Endothelial cell of umbilical vein (primary cell): ENCODE data around the gene ATXN3. TPM values are rescaled to one million over a fixed set of nuclear protein-coding genes. Genes with fewer than 3 reads are reported as not detected.

Source experiments
- BruUV-seq: library from RNA; stranded (reverse); fragments of 400-500 nt; replicated peaks from 2 replicates; lab custom pipeline; 2021; lab: Mats Ljungman, UMichigan
- CTCF ChIA-PET: fragments of 300-600, 350-600 bp; sonication (Branson Sonifier 250); formaldehyde crosslinking; loops from one replicate; lab custom pipeline; 2021; ENCODE audit warnings: antibody characterized with exemption, inconsistent platforms; lab: Charles Lee
- POLR2A ChIA-PET: fragments of 300-600, 350-600 bp; sonication (Branson Sonifier 250); formaldehyde crosslinking; loops from one replicate; lab custom pipeline; 2021; ENCODE audit warnings: antibody characterized with exemption, inconsistent platforms; lab: Charles Lee
- DNase-seq: peaks from one replicate; pipeline ENCODE4 v3.0.0-alpha.2; 2011; ENCODE audit warnings: low read depth, low spot score
- FAIRE-seq: peaks from 2 replicates; lab custom pipeline; 2011; peaks lifted over from hg19 to GRCh38; lab: Jason Lieb, UNC
- H2AFZ ChIP-seq: 2 replicates; pipeline ENCODE4 v1.6.0; 2012; ENCODE audit warnings: low read depth, low read length, control low read depth, inconsistent platforms
- H3K27ac ChIP-seq: 2 replicates; pipeline ENCODE4 v1.5.1; 2011; ENCODE audit warnings: low read depth, mild to moderate bottlenecking, control low read depth, low read length, moderate library complexity; ENCODE audit not compliant: insufficient read depth
- H3K27me3 ChIP-seq, 2 experiments: 2 replicates each; pipeline versions ENCODE4 v1.6.0 to v1.6.1; 2011; ENCODE audit warnings: low read length in 2 of 2, mixed read lengths in 1 of 2; ENCODE audit not compliant: control insufficient read depth in 2 of 2, insufficient read depth in 2 of 2
- H3K36me3 ChIP-seq, 2 experiments: 2 replicates in 1 of 2; 3 replicates in 1 of 2; pipeline ENCODE4 v1.5.1; 2011; ENCODE audit warnings: low read length in 2 of 2, mild to moderate bottlenecking in 1 of 2, moderate library complexity in 1 of 2; ENCODE audit not compliant: control insufficient read depth in 2 of 2, insufficient read depth in 2 of 2; ENCODE audit errors: extremely low read depth in 1 of 2
- H3K4me1 ChIP-seq: 3 replicates; pipeline ENCODE4 v1.5.1; 2011; ENCODE audit warnings: mild to moderate bottlenecking, low read length; ENCODE audit not compliant: control insufficient read depth, insufficient read depth; ENCODE audit errors: extremely low read depth
- H3K4me2 ChIP-seq: 2 replicates; pipeline ENCODE4 v1.6.1; 2011; ENCODE audit warnings: low read length, control low read depth, mixed read lengths; ENCODE audit not compliant: insufficient read depth
- H3K4me3 ChIP-seq, 3 experiments: fragments of 200-600 bp in 1 of 3; sonication (generic), shearing (Covaris generic) in 1 of 3; replicated peaks in 1 of 3; 2 replicates each; pipeline ENCODE4 v1.5.1; 2011 to 2016; ENCODE audit warnings: control low read depth in 3 of 3, low read length in 3 of 3, mild to moderate bottlenecking in 2 of 3, inconsistent platforms in 1 of 3, low read depth in 1 of 3, moderate library complexity in 1 of 3; ENCODE audit not compliant: insufficient read depth in 1 of 3
- H3K79me2 ChIP-seq: 2 replicates; pipeline ENCODE4 v1.6.0; 2012; ENCODE audit warnings: low read length, inconsistent platforms; ENCODE audit not compliant: control insufficient read depth, insufficient read depth
- H3K9ac ChIP-seq: replicated peaks from 2 replicates; pipeline ENCODE3; 2011; ENCODE audit warnings: low read length, control low read depth; ENCODE audit not compliant: insufficient read depth; ENCODE audit errors: extremely low read depth
- H3K9me1 ChIP-seq: replicated peaks from 3 replicates; pipeline ENCODE4 v1.6.0; 2011; ENCODE audit warnings: mild to moderate bottlenecking, low read length; ENCODE audit not compliant: control insufficient read depth, insufficient read depth; ENCODE audit errors: extremely low read depth
- H3K9me3 ChIP-seq: replicated peaks from 2 replicates; pipeline ENCODE4 v1.5.1; 2012; ENCODE audit warnings: low read length, inconsistent platforms; ENCODE audit not compliant: control insufficient read depth, insufficient read depth
- H4K20me1 ChIP-seq: replicated peaks from 2 replicates; pipeline ENCODE3; 2011; ENCODE audit warnings: mild to moderate bottlenecking, low read length; ENCODE audit not compliant: control insufficient read depth, insufficient read depth; ENCODE audit errors: extremely low read depth
- EZH2 ChIP-seq: IDR thresholded peaks from 2 replicates; pipeline ENCODE4 v1.6.1; 2012; ENCODE audit warnings: borderline replicate concordance, low read depth, mild to moderate bottlenecking, moderate library complexity, low read length, inconsistent platforms; ENCODE audit not compliant: severe bottlenecking
- FOS ChIP-seq: IDR thresholded peaks from 2 replicates; pipeline ENCODE4 v1.6.1; 2011; ENCODE audit warnings: mild to moderate bottlenecking, low read length, moderate library complexity, borderline replicate concordance; ENCODE audit not compliant: insufficient read depth
- GATA2 ChIP-seq: IDR thresholded peaks from 2 replicates; pipeline ENCODE4 v1.7.0; 2011; ENCODE audit warnings: low read depth, mild to moderate bottlenecking, moderate library complexity, mixed read lengths, low read length; ENCODE audit not compliant: insufficient read length, insufficient read depth
- JUN ChIP-seq: IDR thresholded peaks from 2 replicates; pipeline ENCODE4 v1.6.1; 2011; ENCODE audit warnings: borderline replicate concordance, low read depth; ENCODE audit not compliant: insufficient read length, insufficient read depth
- MYC ChIP-seq: IDR thresholded peaks from one replicate; pipeline ENCODE4 v1.6.1; 2011; ENCODE audit warnings: mild to moderate bottlenecking, low read depth, low read length
- POLR2A ChIP-seq: IDR thresholded peaks from 2 replicates; pipeline ENCODE4 v1.6.1; 2012; ENCODE audit warnings: low read depth, mild to moderate bottlenecking, control low read depth, low read length
- POLR2AphosphoS5 ChIP-seq: IDR thresholded peaks from 2 replicates; pipeline ENCODE4 v1.6.1; 2012; ENCODE audit warnings: low read depth, mild to moderate bottlenecking, control low read depth, low read length, moderate library complexity; ENCODE audit not compliant: insufficient read depth
- dilution Hi-C: fragments of 300-500 bp; cut with MboI; formaldehyde crosslinking; loops from one replicate; pipeline ENCODE4 v1.15.0; 2019; ENCODE audit warnings: low sequenced_read_pairs; ENCODE audit not compliant: extremely low pct_ligation_motif_present
- intact Hi-C: fragments of 100-400 bp; cut with micrococcal nuclease; formaldehyde crosslinking; loops from one replicate; pipeline ENCODE4 v1.10.0; 2022
- polyA plus RNA-seq, 4 experiments: library from polyadenylated mRNA; depleted of rRNA in 3 of 4; stranded (reverse) in 3 of 4; unstranded in 1 of 4; fragments of >200 nt; gene quantifications; 2 replicates each; pipeline versions ENCODE4 v1.2.1 to v1.2.3, GENCODE V29; 2011 to 2012; ENCODE audit warnings: missing spikeins in 1 of 4
- total RNA-seq: library from RNA; stranded (reverse); gene quantifications from 2 replicates; pipeline ENCODE4 v1.2.3, GENCODE V29; 2021
- TF ChIP-seq, protein P1 (sequence below), 2 donors: IDR thresholded peaks; 1 replicate in 1 of 2; 2 replicates in 1 of 2; pipeline ENCODE4 v1.5.1; 2011; ENCODE audit warnings: low read length in 2 of 2, mild to moderate bottlenecking in 2 of 2, moderate library complexity in 2 of 2, control low read depth in 1 of 2, inconsistent platforms in 1 of 2, low read depth in 1 of 2; ENCODE audit not compliant: insufficient read depth in 1 of 2; ENCODE audit errors: extremely low read depth in 1 of 2
- TF ChIP-seq, protein P2 (sequence below): IDR thresholded peaks from 2 replicates; pipeline ENCODE4 v1.6.1; 2011; ENCODE audit not compliant: insufficient read depth, insufficient read length

Gene ATXN3
- total and polyA plus RNA-seq, 2 donors (not counting 3 experiments of a cell fraction or from before 2014, with no cell fraction given): 7.9 to 30.2 TPM

DNA sequence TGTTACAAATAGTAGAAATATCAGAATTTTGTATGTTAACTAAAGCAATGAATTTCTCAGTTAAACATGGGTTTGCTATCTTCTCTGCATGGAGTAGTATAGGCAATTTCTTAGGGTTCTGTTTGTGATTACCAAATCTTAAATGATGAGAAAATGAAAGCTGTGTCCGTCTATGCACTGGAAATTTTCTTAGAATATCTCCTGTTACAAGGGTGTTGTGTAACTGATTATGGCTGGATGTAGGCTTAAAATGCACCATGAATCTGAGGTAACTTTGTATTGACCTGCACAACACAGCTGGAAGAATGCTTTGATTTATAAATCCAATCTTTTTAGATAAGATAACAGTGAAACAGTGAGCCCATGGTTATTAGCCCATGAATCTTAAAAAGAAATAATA is 84.3 kb downstream of the ATXN3 start:
- Histone ChIP-seq H3K79me2 (peaks cover 2% of the 10 kb centered on the region), H3K9me1 (no peaks in the 10 kb centered on the region), H2AFZ (no peak overlapping the region), H3K9me3 (no peaks in the 10 kb centered on the region), H3K4me2 (no peak overlapping the region), H3K36me3 (peaks cover 0 to 2% of the 10 kb centered on the region in 2 experiments), H3K27me3 (no peaks in the 10 kb centered on the region), H3K9ac (no peak overlapping the region), H3K27ac (no peak overlapping the region), H4K20me1 (no peaks in the 10 kb centered on the region), H3K4me1 (no peaks in the 10 kb centered on the region), H3K4me3 (no peak overlapping the region)
- TF ChIP-seq, protein P1, sequence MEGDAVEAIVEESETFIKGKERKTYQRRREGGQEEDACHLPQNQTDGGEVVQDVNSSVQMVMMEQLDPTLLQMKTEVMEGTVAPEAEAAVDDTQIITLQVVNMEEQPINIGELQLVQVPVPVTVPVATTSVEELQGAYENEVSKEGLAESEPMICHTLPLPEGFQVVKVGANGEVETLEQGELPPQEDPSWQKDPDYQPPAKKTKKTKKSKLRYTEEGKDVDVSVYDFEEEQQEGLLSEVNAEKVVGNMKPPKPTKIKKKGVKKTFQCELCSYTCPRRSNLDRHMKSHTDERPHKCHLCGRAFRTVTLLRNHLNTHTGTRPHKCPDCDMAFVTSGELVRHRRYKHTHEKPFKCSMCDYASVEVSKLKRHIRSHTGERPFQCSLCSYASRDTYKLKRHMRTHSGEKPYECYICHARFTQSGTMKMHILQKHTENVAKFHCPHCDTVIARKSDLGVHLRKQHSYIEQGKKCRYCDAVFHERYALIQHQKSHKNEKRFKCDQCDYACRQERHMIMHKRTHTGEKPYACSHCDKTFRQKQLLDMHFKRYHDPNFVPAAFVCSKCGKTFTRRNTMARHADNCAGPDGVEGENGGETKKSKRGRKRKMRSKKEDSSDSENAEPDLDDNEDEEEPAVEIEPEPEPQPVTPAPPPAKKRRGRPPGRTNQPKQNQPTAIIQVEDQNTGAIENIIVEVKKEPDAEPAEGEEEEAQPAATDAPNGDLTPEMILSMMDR (IDR thresholded peaks at IDR 0.05; ENCODE audit: extremely low read depth in 1 of 2, insufficient read depth in 1 of 2, low read depth in 1 of 2, low read length in 2 of 2): no peak
- TF ChIP-seq JUN (no peak), POLR2AphosphoS5 (no peak), EZH2 (no peak), MYC (no peak), FOS (no peak), GATA2 (no peak), POLR2A (no peak)
- TF ChIP-seq, protein P2, sequence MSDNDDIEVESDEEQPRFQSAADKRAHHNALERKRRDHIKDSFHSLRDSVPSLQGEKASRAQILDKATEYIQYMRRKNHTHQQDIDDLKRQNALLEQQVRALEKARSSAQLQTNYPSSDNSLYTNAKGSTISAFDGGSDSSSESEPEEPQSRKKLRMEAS: no peak
- CTCF ChIA-PET: no interaction called here
- dilution Hi-C loops (no loop called here), intact Hi-C loops (no loop called here)
- no TSS peak for BruUV-seq
- no peak for FAIRE-seq
- DNase-seq: no peak
- POLR2A ChIA-PET: no interaction called here
